HUES48 (cell line): ENCODE data around the gene CHST15.

Experiments
- H3K27ac ChIP-seq: one replicate; pipeline ENCODE4 v1.7.0; 2013; ENCODE audit warnings: low read depth, low read length, inconsistent platforms
- H3K27me3 ChIP-seq: 2 replicates; pipeline ENCODE4 v1.6.1; 2013; ENCODE audit warnings: mild to moderate bottlenecking, low read length; ENCODE audit not compliant: control insufficient read depth, insufficient read depth
- H3K36me3 ChIP-seq: 2 replicates; pipeline ENCODE4 v1.6.1; 2013; ENCODE audit warnings: low read length; ENCODE audit not compliant: control insufficient read depth, insufficient read depth
- H3K4me1 ChIP-seq: 2 replicates; pipeline ENCODE4 v1.6.1; 2013; ENCODE audit warnings: mild to moderate bottlenecking, low read length; ENCODE audit not compliant: control insufficient read depth, insufficient read depth
- H3K4me3 ChIP-seq: 2 replicates; pipeline ENCODE4 v1.5.1; 2013; ENCODE audit warnings: mild to moderate bottlenecking, low read depth, low read length
- H3K9ac ChIP-seq: 2 replicates; pipeline ENCODE4 v1.6.1; 2013; ENCODE audit warnings: mild to moderate bottlenecking, low read depth, low read length, moderate library complexity
- H3K9me3 ChIP-seq: 2 replicates; pipeline ENCODE4 v1.6.1; 2013; ENCODE audit warnings: low read length; ENCODE audit not compliant: control insufficient read depth, insufficient read depth

The CHST15 gene

GRCh38 chr10:124008187-124008586, 85.2 kb downstream of the CHST15 start:
- H3K27ac ChIP-seq: no peak overlapping the region
- peaks cover 22% of the 10 kb centered on the region for H3K36me3 ChIP-seq
- no peak overlapping the region for H3K4me3 ChIP-seq
- no peak overlapping the region for H3K9ac ChIP-seq
- H3K9me3 ChIP-seq: peaks cover under 1% of the 10 kb centered on the region; the same call in 1 of the 2 replicates
- H3K4me1 ChIP-seq: peaks cover 6% of the 10 kb centered on the region; the same call in 1 of the 2 replicates
- H3K27me3 ChIP-seq: no peaks in the 10 kb centered on the region

GRCh38 chr10:124007773-124008145, 85.6 kb downstream of the CHST15 start:
- no peak overlapping the region for H3K27ac ChIP-seq
- H3K4me1 ChIP-seq: peaks cover 6% of the 10 kb centered on the region; the same call in 1 of the 2 replicates
- no peak overlapping the region for H3K9ac ChIP-seq
- no peaks in the 10 kb centered on the region for H3K9me3 ChIP-seq
- peaks cover 22% of the 10 kb centered on the region for H3K36me3 ChIP-seq
- H3K4me3 ChIP-seq: no peak overlapping the region
- no peaks in the 10 kb centered on the region for H3K27me3 ChIP-seq

DNA sequence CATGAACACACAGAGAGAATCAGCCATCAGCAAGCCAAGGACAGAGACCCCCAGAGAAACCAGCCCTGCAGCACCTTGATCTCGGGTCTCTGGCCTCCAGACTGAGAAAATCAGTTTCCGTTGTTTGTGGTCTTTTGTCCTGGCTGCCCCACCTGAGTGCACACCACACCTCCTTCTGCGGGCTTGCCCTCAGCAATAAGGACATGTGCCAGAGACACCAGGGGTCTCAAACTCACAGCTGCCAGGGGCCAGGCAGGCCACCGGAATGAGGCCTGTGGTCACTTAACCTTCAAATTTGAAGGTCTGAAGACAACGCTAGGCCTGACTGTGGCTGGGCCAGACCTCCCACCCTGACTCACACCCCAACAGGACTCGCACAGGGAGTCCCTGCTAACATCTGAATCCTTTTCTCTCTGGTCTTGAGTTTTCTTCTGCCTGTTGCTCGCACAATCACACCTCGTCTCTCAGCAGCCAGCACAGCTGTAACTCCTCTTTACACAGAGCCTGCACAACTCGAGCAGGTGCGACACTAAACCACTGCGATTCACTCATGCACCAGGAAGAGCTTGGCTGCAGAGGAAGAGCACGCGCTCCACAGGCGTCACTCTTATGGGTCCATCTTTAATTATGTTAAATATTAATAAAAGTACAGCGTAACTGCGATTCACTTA, 86.2 kb downstream of the CHST15 start:
- Histone ChIP-seq H3K36me3 (peaks cover 21% of the 10 kb centered on the region), H3K4me1 (peaks cover 6% of the 10 kb centered on the region; the same call in 1 of the 2 replicates), H3K9ac (no peak overlapping the region), H3K9me3 (no peaks in the 10 kb centered on the region), H3K27ac (no peak overlapping the region), H3K27me3 (no peaks in the 10 kb centered on the region), H3K4me3 (no peak overlapping the region)

GRCh38 chr10:124006526-124006925, 86.9 kb downstream of the CHST15 start:
- Histone ChIP-seq H3K27ac (no peak overlapping the region), H3K36me3 (peaks cover 15% of the 10 kb centered on the region), H3K4me1 (peaks cover 6% of the 10 kb centered on the region; the same call in 1 of the 2 replicates), H3K9me3 (no peaks in the 10 kb centered on the region), H3K4me3 (no peak overlapping the region), H3K27me3 (no peaks in the 10 kb centered on the region), H3K9ac (no peak overlapping the region)

DNA sequence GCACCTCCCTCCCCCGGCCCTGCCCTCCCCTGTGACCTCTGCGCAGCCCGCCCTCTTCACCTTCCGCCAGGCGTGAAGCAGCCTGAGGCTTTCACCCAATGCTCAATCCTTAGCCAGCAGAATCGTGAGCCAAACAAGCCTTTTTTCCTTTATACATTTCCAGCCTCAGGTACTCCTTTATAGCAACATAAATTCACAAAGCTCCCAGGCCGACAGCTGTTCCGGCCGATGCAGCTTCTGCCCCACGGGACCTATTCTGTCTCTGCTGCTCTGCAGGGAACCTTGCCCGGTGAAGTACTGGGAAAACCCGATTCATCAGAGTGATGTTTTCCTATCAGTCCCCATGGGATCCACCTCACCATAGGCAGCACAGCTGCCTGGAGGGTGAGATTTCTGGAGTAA, 87.4 kb downstream of the CHST15 start:
- Histone ChIP-seq H3K9me3 (no peaks in the 10 kb centered on the region), H3K4me1 (peaks cover 3% of the 10 kb centered on the region; the same call in 1 of the 2 replicates), H3K9ac (no peak overlapping the region), H3K36me3 (peaks cover 15% of the 10 kb centered on the region), H3K27me3 (no peaks in the 10 kb centered on the region), H3K4me3 (no peak overlapping the region), H3K27ac (no peak overlapping the region)

DNA sequence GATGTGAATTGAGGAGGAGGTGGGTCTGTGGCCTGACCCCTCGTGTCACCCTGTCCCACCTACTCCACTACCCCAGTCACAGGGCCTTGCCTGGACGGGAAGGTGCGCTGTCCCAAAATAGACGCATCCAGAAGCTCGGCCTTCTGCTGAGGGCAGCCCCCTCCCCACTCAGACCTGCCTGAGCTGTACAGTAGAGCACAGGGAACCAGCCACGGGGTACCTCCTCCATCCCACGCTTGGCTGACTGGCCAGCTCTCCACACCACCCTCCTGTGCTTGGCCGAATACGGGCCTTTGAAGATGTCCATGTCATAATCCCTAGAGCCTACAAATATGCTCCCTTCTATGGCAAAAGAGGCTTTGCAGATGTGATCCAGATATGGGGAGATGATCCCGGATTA, 88.3 kb downstream of the CHST15 start:
- H3K27ac ChIP-seq: no peak overlapping the region
- H3K4me3 ChIP-seq: no peak overlapping the region
- no peaks in the 10 kb centered on the region for H3K4me1 ChIP-seq
- H3K27me3 ChIP-seq: no peaks in the 10 kb centered on the region
- H3K9ac ChIP-seq: no peak overlapping the region
- peaks cover 15% of the 10 kb centered on the region for H3K36me3 ChIP-seq
- H3K9me3 ChIP-seq: no peaks in the 10 kb centered on the region

DNA sequence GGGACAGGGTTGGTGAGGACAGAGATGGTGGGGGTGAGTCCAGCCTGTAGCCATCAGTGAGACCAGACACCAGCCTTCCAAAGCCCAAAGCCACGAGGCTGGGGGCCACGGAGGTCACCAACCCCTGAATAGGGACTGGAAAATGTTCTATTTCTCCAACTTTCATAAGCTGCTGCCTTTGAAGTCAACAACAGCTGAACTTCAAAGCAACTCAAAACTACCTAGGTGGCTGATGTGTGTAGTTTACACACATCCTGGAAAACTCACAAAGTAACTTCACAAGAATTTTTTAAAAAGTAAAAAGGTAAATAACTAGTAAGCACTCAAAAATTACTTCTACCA, 88.8 kb downstream of the CHST15 start:
- Histone ChIP-seq H3K9ac (no peak overlapping the region), H3K27me3 (no peaks in the 10 kb centered on the region), H3K9me3 (no peaks in the 10 kb centered on the region), H3K27ac (no peak overlapping the region), H3K4me3 (no peak overlapping the region), H3K36me3 (peaks cover 15% of the 10 kb centered on the region), H3K4me1 (no peaks in the 10 kb centered on the region)

DNA sequence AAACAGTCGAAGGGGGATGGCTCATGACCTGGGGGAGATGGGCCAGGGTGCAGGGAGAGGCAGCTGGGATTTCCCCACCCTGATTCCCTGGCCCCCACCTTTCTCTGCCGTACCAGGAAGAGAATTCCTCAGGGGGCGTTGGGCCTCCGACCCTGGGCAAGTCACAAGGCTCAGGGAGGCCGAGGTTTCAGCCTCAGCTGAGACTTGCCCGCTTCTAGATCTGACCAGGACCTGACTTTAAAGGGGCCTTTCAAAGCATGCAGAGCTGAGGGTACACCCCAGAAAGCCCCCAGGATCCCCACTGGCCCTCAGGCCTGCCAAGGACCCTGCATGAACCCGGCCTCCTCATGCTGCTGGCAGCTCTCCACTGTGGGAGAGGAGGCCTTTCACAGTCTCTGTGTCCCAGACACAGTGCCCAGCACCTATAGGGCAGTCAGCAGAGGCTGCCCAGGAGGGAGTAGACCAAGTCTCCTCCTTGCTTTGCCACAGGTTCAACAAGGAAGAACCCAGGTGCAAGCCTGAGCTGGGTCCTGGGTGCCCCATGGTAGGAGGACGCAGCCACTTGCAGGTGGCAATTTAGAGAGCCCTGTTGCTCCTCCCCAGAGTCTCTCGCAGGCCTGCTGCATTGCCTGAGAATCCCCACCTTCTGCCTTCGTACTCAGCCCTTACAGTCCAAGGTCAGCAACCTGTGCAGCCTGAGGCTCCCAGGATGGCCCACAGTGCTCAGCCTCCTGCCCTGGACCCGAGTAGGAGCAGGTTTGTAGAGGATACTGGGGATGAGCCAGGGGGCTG, 89.3 kb downstream of the CHST15 start:
- Histone ChIP-seq H3K4me1 (no peaks in the 10 kb centered on the region), H3K4me3 (no peak overlapping the region)

DNA sequence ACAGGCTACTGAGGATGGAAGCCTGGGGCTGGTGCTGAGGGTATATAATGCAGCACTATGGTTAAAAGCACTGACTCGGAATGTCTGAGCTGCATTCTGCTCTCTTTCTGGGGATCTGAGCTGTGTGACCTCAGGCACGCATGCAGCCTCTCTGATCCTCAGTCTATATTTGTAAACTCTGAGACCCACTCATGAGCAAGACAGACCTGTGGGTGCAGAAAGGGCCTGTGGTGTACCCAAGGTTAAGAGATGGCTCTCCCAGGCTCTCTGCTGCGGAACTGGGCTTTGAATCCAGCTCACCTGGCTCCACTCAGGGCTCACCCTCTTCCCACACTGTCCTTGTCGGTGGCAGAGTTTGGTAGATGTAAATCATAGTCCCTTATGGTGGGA, 89.9 kb downstream of the CHST15 start:
- no peak overlapping the region for H3K4me3 ChIP-seq
- no peak overlapping the region for H3K27ac ChIP-seq
- H3K36me3 ChIP-seq: peaks cover 4% of the 10 kb centered on the region; the same call in 1 of the 2 replicates
- no peaks in the 10 kb centered on the region for H3K27me3 ChIP-seq
- no peak overlapping the region for H3K9ac ChIP-seq
- no peaks in the 10 kb centered on the region for H3K4me1 ChIP-seq
- no peaks in the 10 kb centered on the region for H3K9me3 ChIP-seq

More for the DNA sequence above, 89.3 kb downstream of the CHST15 start:
- no peak overlapping the region for H3K27ac ChIP-seq
- no peaks in the 10 kb centered on the region for H3K27me3 ChIP-seq
- no peak overlapping the region for H3K9ac ChIP-seq
- H3K9me3 ChIP-seq: no peaks in the 10 kb centered on the region
- H3K36me3 ChIP-seq: peaks cover 9% of the 10 kb centered on the region

DNA sequence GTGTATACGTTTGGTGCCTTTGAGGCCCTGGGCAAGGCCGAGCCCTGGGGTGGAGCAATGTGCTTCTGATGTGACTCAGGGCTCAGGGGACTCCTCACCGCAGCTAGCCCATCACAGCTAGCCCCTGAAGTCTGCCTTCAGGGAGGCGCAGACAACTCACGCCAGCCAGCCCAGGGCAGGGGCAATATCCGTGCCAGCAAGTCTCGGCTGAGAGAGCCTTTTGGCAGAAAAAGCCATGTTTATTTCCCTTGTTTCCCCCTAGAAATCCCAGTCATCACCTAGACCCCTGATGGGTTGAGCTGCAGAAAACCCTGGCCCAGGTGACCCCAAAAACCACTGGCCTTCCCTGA, 90.4 kb downstream of the CHST15 start:
- H3K27ac ChIP-seq: no peak overlapping the region
- H3K36me3 ChIP-seq: 0 out of 2 replicates have a peak, but pooled peaks cover 3% of the 10 kb centered on the region
- no peaks in the 10 kb centered on the region for H3K4me1 ChIP-seq
- H3K27me3 ChIP-seq: no peaks in the 10 kb centered on the region
- H3K4me3 ChIP-seq: no peak overlapping the region
- no peaks in the 10 kb centered on the region for H3K9me3 ChIP-seq
- H3K9ac ChIP-seq: no peak overlapping the region

- Histone ChIP-seq H3K4me1 (no peaks in the 10 kb centered on the region), H3K4me3 (no peak overlapping the region), H3K36me3 (no peaks in the 10 kb centered on the region), H3K27ac (no peak overlapping the region), H3K9me3 (no peaks in the 10 kb centered on the region), H3K27me3 (no peaks in the 10 kb centered on the region), H3K9ac (no peak overlapping the region)
Measured at GRCh38 chr10:124002391-124003069, 90.9 kb downstream of the CHST15 start.
